ENCODE data around the gene SLC25A23. TPM values are rescaled to one million over a fixed set of nuclear protein-coding genes. Genes with fewer than 3 reads are reported as not detected.
"Not testable (repeated sequence)": the region's sequence is repeated elsewhere in the genome, so short reads cannot be mapped to it uniquely, and the experiment has no call there.

SLC25A23 gene
- total and polyA plus RNA-seq, 5 experiments from 2014 or later: 14.6 to 29.6 (median 19.0) TPM

DNA sequence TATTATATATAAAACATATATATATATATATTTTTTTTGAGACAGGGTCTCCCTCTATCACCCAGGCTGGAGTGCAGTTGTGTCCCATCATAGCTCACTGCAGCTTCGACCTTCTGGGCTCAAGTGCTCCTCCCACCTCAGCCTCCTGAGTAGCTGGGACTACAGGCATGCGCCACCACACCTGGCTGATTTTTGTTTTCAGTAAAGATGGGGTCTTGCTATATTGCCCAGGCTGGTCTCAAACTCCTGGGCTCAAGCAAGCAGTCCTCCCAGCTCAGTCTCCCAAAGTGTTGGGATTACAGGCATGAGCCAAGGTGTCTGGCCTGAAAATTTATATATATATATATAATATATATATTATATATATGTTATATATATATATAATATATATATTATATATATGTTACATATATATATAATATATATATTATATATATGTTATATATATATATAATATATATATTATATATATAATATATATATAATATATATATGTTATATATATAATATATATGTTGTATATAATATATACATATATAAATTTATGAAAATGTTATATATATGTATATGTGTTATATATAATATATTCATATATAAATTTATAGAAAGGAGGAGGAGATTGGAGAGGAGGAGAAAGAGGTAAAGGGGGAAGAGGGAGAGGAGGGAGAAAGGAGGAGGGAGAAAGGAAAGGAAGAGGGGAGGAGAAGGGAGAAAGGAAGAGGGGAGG is 30.7 kb downstream of the SLC25A23 start:
- ATAC-seq, H3K36me3 Mint-ChIP-seq, H3K9me3 Mint-ChIP-seq, H3K27ac Mint-ChIP-seq, H3K27me3 Mint-ChIP-seq, DNase-seq: not testable (repeated sequence)
- H3K4me1 Mint-ChIP-seq: peaks cover 12 to 26% (median 17%) of the 10 kb centered on the region in 4 donors
- POLR2A ChIA-PET: interaction anchor here (1.6 kb wide), 1 partner anchor 9 kb away, joined by 6 read pairs; no protein-coding TSS in a partner anchor
- peak overlapping the region in 1 of 10 donors; percentile 62 for H3K4me3 Mint-ChIP-seq

DNA sequence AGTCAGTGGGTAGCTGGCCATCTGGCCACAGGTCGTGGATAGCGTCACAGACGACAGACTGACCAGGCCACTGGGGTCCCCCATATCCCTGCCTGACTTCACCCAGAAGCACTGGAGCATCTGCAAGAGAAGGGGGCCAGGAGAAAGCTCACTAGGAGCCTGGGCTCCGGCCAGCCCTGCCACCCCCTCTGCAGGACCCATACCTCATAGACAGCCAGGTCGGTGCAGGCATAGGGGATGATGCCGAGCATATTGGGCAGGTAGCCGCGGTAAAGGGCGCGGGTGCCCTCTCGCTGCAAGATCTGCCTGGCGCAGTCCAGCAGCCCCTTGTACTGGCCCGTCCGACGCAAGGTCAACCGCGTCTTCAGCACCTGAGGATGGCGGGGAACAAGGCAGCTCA is 32.5 kb downstream of the SLC25A23 start:
- POLR2A ChIA-PET: interaction anchor here (1.6 to 2.9 kb wide), 2 partner anchors 11 to 54 kb away, joined by 6 to 23 read pairs; partner anchors contain the start of gene DENND1C
- peaks cover 18 to 43% (median 34%) of the 10 kb centered on the region in 4 donors for H3K4me1 Mint-ChIP-seq
- H3K27ac Mint-ChIP-seq: no peak overlapping the region
- no peak for DNase-seq
- peaks cover 0 to 2% (median 0%) of the 10 kb centered on the region in 3 donors for H3K36me3 Mint-ChIP-seq
- peaks cover 0 to 2% (median 0%) of the 10 kb centered on the region in 9 donors for H3K9me3 Mint-ChIP-seq
- ATAC-seq: no peak
- no peaks in the 10 kb centered on the region for H3K27me3 Mint-ChIP-seq
- no peak overlapping the region for H3K4me3 Mint-ChIP-seq

DNA sequence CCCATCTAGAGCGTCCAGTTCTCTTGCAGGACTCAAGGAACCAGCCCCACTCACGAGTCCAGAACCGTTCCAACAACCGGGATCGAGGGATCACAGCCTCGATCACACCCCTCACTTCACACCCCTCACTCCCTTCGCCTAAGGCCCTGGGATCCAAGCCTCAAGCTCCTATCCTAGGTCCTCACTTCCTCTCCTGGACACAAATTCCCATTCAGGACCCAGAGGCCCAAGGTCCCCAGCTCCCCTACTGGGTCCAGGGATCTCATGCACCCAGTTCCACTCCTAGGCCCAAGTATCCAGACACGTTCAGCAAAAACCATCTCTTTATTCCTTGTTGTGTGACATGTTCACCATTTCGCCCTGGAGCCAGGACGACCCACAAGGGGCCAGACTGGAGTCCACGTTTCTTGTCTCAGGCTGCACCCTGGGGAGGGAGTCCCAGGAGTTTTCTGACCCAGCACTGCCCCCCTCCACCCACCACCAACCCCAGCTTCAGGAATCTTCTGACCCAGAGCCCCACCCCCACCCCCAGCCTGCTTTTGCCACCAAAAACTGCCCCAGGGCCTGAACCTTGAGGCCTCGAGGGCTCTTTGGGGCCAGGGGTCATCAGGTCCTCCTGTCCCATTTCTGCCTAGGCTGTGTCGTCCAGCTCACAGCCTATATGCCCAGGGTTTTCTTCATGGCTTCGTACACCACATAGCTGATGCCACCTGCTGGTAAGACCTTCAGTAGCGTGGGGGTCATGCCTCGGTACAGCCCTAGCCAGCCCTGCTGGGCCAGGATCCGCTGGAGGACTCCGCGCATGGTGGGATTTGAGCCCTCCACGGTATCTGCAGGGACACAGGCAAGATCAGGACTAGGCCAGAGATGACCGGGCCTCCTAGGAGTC is 33.6 kb downstream of the SLC25A23 start:
- POLR2A ChIA-PET: interaction anchor here (0.5 to 2.9 kb wide), 11 partner anchors 33 to 923 kb away, joined by 3 to 28 read pairs (median 6); partner anchors contain the start of genes ALKBH7, ARHGEF18, CLPP and DENND1C
- no peaks in the 10 kb centered on the region for H3K27me3 Mint-ChIP-seq
- peaks cover 16 to 54% (median 42%) of the 10 kb centered on the region in 4 donors for H3K4me1 Mint-ChIP-seq
- peak overlapping the region; percentile 89 to 97 (median 94) for H3K27ac Mint-ChIP-seq
- no peak for DNase-seq
- peak overlapping the region; percentile 67 to 91 (median 81) for H3K4me3 Mint-ChIP-seq
- no peak for ATAC-seq
- H3K9me3 Mint-ChIP-seq: peaks cover 0 to 2% (median 0%) of the 10 kb centered on the region in 9 donors
- H3K36me3 Mint-ChIP-seq: peaks cover 0 to 12% (median 0%) of the 10 kb centered on the region in 3 donors

DNA sequence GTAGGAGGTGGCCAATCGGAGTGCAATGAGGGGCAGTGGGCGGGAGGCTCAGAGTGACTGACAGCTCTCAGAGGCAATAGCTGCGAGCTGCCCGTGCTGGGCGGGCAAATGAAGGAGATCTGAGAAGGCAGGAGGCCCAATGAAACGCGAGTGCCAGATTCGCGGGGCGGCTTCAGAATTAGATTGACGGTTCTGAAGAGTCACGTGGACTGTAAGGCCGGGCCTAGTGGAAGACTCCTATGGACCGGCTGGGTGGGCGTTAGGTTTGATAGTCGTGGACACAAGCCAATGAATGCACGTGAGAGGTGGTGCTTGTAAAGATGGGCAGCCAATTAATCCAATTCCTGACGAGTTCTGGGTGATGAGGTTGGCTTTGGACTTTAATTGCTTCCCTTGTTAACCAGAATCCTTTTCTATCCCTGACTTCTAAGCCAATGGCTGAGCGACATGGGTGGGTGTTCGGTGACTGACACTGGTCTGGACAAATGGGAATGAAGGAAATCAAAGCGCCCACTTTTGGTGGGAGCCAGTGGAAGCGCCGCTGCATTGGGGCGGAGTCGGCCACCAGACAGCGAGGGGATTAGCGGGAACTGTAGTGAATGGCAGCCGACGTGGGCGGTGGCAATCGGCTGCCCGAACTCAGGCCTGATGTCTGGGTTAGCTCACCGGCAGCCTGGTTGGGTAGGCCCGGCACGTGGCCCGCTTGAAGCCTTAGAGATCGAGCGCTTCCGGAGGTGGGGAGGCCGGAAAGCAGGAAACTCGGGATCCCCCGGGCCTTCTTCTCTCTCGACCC is 34.5 kb downstream of the SLC25A23 start:
- H3K4me3 Mint-ChIP-seq: peak overlapping the region; percentile 67 to 91 (median 81)
- peak; percentile 84 to 85 for ATAC-seq
- peak; percentile 95 to 100 (median 99) for DNase-seq
- H3K27me3 Mint-ChIP-seq: no peaks in the 10 kb centered on the region
- H3K36me3 Mint-ChIP-seq: peaks cover 0 to 20% (median 0%) of the 10 kb centered on the region in 3 donors
- H3K9me3 Mint-ChIP-seq: peaks cover 0 to 2% (median 0%) of the 10 kb centered on the region in 9 donors
- peak overlapping the region; percentile 89 to 97 (median 94) for H3K27ac Mint-ChIP-seq
- POLR2A ChIA-PET: interaction anchor here (0.5 to 2.9 kb wide), 17 partner anchors 9 to 923 kb away, joined by 3 to 28 read pairs (median 4); partner anchors contain the start of genes ALKBH7, ARHGEF18, CLPP and CRB3
- peaks cover 14 to 51% (median 44%) of the 10 kb centered on the region in 4 donors for H3K4me1 Mint-ChIP-seq

DNA sequence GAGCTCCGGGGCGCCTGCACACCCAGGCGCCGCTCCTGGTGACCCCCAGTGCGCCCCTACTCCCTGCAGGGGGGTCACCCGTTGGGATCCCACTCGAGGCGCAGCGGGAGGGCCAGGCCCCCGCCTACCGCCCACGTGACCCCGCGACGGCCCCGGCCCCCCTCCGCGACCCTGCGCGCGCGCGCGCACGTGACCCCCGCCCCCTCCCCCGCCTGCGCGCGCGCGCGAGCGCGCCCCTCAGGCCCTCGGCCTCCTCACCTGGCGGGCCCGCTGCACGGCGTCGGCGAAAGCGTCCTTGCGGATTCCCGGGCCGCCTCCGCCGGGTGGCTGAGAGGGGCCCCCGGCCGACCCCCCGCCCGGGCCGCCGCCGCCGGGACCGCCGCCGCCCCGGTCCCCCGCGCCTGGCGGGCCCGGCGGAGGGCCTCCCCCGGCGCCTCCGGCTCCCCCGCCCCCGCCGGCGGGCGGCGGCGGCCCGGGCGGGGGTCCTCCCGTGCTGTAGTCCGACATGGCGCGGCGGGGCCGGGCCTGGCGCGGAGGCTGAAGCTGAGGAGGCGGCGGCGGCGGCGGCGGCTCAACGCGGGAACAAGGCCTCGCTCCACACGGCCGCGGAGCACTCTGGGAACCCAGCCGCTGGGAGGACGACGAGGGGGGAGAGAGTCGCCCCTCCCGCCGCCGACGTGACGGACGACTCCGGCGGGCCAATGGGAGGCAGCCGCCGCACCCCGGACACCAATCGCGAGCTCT is 35.2 kb downstream of the SLC25A23 start, which contains the start of gene KHSRP:
TSS of gene KHSRP (minus strand) at position 617 of the 744 bp plus-strand sequence. CDS start at position 507, 110 bp downstream.
- ATAC-seq (no peak), DNase-seq (peak in 7 of 10 donors; percentile 14 to 50 (median 28))
- Mint-ChIP-seq H3K27me3 (no peaks in the 10 kb centered on the region), H3K36me3 (peaks cover 0 to 27% (median 2%) of the 10 kb centered on the region in 3 donors), H3K9me3 (peaks cover 0 to 2% (median 0%) of the 10 kb centered on the region in 9 donors), H3K4me1 (peaks cover 16 to 45% (median 41%) of the 10 kb centered on the region in 4 donors), H3K27ac (peak within 1 kb of the TSS; percentile 89 to 97 (median 94)), H3K4me3 (peak within 1 kb of the TSS; percentile 81 to 93 (median 88))
- POLR2A ChIA-PET: interaction anchor here (0.8 to 2.9 kb wide), 17 partner anchors 9 to 645 kb away, joined by 3 to 28 read pairs (median 4); partner anchors contain the start of genes ALKBH7, CLPP, CRB3 and DENND1C

DNA sequence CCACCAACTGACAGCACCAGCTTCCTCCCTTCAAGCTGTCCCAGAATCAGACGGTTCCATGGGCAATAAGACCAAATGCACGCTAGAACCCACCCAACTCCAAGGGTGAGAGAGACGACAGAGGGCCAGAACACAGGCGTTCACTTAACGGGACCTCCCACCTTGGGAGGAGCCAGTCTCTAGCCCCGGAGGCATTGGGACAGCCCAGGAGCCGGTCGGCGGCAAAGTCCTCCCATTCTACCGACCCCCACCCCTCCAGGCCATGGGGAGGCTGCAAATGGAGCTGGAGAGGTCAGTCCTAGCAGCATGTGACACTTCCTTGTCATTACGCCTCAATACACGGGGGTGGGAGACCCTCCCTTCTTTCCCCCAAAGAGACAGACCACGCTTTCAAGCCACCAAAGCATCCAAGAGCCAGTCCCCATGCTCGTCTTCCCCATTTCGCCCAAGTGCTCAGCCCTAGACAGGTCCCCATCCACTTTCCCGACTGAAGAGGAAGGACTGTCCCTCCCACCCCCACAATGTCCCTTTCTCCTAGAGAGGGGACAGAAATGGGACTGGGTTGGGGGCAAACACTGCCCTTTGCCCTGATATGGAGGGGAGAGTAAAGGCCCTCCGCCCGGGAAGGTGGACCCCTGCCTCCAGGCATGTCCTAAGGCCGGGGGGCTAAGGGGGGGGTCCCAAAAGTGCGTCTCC is 35.9 kb downstream of the SLC25A23 start:
- POLR2A ChIA-PET: interaction anchor here (0.7 to 2.7 kb wide), 5 partner anchors 35 to 603 kb away, joined by 3 to 28 read pairs (median 5); partner anchors contain the start of genes ALKBH7, CRB3 and DENND1C
- Mint-ChIP-seq H3K9me3 (peaks cover 0 to 2% (median 0%) of the 10 kb centered on the region in 9 donors), H3K36me3 (peaks cover 0 to 34% (median 2%) of the 10 kb centered on the region in 3 donors), H3K27ac (peak overlapping the region; percentile 76 to 94 (median 88)), H3K27me3 (no peaks in the 10 kb centered on the region), H3K4me3 (peak overlapping the region; percentile 81 to 93 (median 88)), H3K4me1 (peaks cover 16 to 44% (median 41%) of the 10 kb centered on the region in 4 donors)
- peak in 4 of 10 donors; percentile 8 to 28 (median 12) for DNase-seq
- ATAC-seq: no peak

DNA sequence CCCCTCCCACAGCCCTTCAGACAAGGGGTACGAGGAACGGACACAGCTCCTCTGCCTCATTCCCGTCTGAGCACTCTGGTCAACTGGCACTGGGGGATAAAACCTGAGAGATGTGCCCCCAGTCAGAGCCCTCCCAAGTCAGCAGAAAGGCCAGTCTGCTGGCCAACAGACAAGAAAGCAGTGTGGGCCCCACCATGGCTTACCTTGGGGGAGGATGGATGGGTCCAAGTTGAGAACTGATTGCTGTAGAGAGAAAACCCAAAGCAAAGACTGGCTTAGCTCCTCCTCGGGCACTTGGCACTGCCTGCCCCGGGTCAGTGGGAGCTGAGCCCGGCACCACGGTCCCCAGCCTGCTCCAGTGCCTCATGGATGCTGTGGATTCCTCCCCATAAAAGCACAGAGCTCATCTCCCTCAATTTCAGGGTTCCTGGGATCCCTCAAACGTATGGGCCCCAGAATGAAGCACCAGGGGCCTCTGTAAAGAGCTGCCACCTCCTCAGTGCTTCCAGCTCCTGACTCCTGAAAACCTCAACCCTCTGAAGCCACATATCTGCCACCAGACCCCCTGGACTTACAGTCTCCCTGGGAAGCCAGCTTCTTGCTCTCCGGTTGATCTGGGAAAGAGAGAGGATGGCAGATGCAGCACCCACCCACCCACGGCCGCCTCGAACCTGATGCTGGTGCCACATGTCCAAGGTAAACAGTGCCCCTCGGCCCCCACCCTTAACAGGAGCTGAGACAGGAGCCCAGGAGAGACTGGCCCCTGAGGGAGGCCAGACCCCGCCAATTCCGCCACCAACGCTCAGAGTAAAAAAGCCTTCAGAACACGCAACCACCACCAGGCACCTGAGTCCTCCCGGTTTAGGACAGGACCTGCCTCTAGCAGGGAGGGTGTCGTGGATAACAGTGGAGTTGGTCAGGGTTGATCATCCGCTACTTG is 38.2 kb downstream of the SLC25A23 start:
- peak overlapping the region in 2 of 10 donors; percentile 6 to 24 for H3K4me3 Mint-ChIP-seq
- peaks cover 16 to 43% (median 41%) of the 10 kb centered on the region in 4 donors for H3K4me1 Mint-ChIP-seq
- H3K27ac Mint-ChIP-seq: peak overlapping the region in 4 of 10 donors; percentile 5 to 63 (median 21)
- H3K27me3 Mint-ChIP-seq: no peaks in the 10 kb centered on the region
- ATAC-seq (no peak), DNase-seq (no peak)
- H3K9me3 Mint-ChIP-seq: peaks cover 0 to 2% (median 0%) of the 10 kb centered on the region in 9 donors
- peaks cover 0 to 50% (median 2%) of the 10 kb centered on the region in 3 donors for H3K36me3 Mint-ChIP-seq
- POLR2A ChIA-PET: interaction anchor here (0.6 kb wide), 1 partner anchor 406 kb away, joined by 3 read pairs; no protein-coding TSS in a partner anchor

DNA sequence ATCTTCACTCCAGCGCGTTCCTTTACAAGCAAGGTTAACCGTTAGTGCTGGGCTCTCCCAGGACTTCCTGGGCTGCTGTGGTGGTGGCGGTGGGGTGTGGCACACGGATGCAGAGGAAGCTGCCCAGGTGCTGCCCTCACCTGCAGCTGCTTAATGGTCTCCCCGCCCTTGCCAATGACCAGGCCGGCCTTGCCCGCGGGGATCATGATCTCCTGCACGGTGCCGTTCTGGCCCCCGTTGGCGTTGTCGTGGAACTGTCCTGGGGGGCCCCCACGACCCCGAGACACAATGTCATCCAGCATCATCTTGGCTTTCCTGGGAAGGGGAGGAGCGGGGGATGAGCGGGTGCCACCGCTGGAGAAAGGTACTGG is 41.0 kb downstream of the SLC25A23 start:
- POLR2A ChIA-PET: no interaction called here
- Mint-ChIP-seq H3K4me1 (peaks cover 10 to 29% (median 26%) of the 10 kb centered on the region in 4 donors), H3K4me3 (peak overlapping the region in 1 of 10 donors; percentile 20), H3K27me3 (no peaks in the 10 kb centered on the region), H3K27ac (peak overlapping the region in 1 of 10 donors; percentile 20), H3K36me3 (peaks cover 0 to 72% (median 2%) of the 10 kb centered on the region in 3 donors), H3K9me3 (no peaks in the 10 kb centered on the region)
- ATAC-seq: no peak
- DNase-seq: no peak

DNA sequence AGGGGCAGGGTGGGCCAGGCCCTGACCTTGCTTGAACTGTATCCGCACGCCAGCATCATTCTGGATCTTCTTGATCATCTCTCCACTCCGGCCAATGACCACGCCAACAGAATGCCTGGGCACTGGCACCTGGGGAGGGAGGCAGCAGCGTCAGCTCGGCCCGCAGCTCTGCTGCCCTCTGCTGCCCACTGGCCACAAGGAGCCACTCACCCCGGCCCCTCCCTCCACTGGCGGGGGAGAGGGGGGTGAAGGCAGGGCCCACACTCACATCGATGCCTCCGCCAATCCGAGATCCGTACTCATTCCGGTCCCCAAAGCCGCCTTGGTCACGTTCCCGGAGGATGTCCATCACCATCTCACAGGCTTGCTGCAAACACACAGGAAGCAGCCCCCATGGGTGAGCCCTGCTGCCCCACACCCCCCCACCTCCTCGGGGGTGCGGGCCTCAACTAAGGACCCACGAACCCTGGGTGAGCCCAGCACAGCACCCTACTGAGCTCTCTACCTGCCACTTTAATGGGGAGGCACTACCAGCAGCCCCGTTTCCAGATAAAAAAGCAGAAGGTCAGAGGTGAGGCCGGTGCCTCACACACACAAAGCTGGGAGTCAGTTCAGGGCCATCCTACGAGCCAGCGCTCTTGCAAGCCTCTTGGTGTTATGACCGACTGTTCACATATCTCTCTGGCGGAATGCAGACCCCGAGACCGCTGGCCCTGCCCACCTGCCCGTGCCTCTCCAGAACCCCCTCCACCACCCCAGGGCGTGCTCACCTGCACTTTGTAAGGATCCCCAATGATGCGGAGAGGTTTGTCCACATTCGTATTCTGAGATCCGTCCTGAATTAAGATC is 41.7 kb downstream of the SLC25A23 start:
- ATAC-seq: no peak
- Mint-ChIP-seq H3K36me3 (peaks cover 0 to 78% (median 2%) of the 10 kb centered on the region in 3 donors), H3K9me3 (no peaks in the 10 kb centered on the region), H3K4me3 (no peak overlapping the region), H3K4me1 (peaks cover 7 to 23% (median 19%) of the 10 kb centered on the region in 4 donors), H3K27ac (no peak overlapping the region), H3K27me3 (no peaks in the 10 kb centered on the region)
- no peak for DNase-seq
- POLR2A ChIA-PET: no interaction called here

Measured in naive thymus-derived CD8-positive, alpha-beta T cell (primary cell).